Effector memory CD8-positive, alpha-beta T cell (primary cell): ENCODE data around the gene NAAA.

Experiments used
- ATAC-seq: fragments of 150-1000 bp; cut with Tn5 transposase; replicated peaks from 2 replicates; pipeline ENCODE4 v1.10.0; 2021; ENCODE audit warnings: mild to moderate bottlenecking, moderate library complexity
- DNase-seq, 3 experiments: peaks; one replicate each; pipeline ENCODE4 v3.0.0; 2021
- H3K27ac Mint-ChIP-seq, 2 donors: one replicate each; pipeline ENCODE4 v1.8.0; 2022; ENCODE audit warnings: mild to moderate bottlenecking in 2 of 2, mixed read lengths in 2 of 2, moderate library complexity in 2 of 2
- H3K27me3 Mint-ChIP-seq, 2 donors: one replicate each; pipeline ENCODE4 v1.8.0; 2022; ENCODE audit warnings: mixed read lengths in 2 of 2
- H3K36me3 Mint-ChIP-seq: one replicate; pipeline ENCODE4 v1.8.0; 2022; ENCODE audit warnings: mild to moderate bottlenecking, moderate library complexity, mixed read lengths; ENCODE audit not compliant: insufficient read depth
- H3K4me1 Mint-ChIP-seq, 2 donors: one replicate each; pipeline ENCODE4 v1.8.0; 2022; ENCODE audit warnings: low read depth in 2 of 2, mixed read lengths in 2 of 2
- H3K4me3 Mint-ChIP-seq, 2 donors: one replicate each; pipeline ENCODE4 v1.8.0; 2022; ENCODE audit warnings: mild to moderate bottlenecking in 2 of 2, mixed read lengths in 2 of 2, moderate library complexity in 2 of 2
- H3K9me3 Mint-ChIP-seq, 2 donors: one replicate each; pipeline ENCODE4 v1.8.0; 2022; ENCODE audit warnings: mixed read lengths in 2 of 2

Gene NAAA

GRCh38 chr4:75869100-75869499, 71.7 kb downstream of the NAAA start:
- no peaks in the 10 kb centered on the region for H3K4me1 Mint-ChIP-seq
- H3K4me3 Mint-ChIP-seq, result no peak overlapping the region
- no peak for DNase-seq
- no peak overlapping the region for H3K27ac Mint-ChIP-seq
- H3K9me3 Mint-ChIP-seq, result no peaks in the 10 kb centered on the region
- no peak for ATAC-seq
- H3K27me3 Mint-ChIP-seq, result peaks cover 0 to 3% of the 10 kb centered on the region in 2 donors
- no peaks in the 10 kb centered on the region for H3K36me3 Mint-ChIP-seq

GRCh38 chr4:75867130-75867529, 73.7 kb downstream of the NAAA start:
- no peak for ATAC-seq
- no peak for DNase-seq
- no peak overlapping the region for H3K4me3 Mint-ChIP-seq
- H3K36me3 Mint-ChIP-seq, result no peaks in the 10 kb centered on the region
- H3K9me3 Mint-ChIP-seq, result no peaks in the 10 kb centered on the region
- no peaks in the 10 kb centered on the region for H3K4me1 Mint-ChIP-seq
- peaks cover 0 to 6% of the 10 kb centered on the region in 2 donors for H3K27me3 Mint-ChIP-seq
- H3K27ac Mint-ChIP-seq, result no peak overlapping the region
